Ishikawa (cell line): ENCODE results near the gene COL18A1.

Experiments
- CEBPB ChIP-seq: IDR thresholded peaks from 2 replicates; pipeline ENCODE4 v1.6.1; 2012
- EP300 ChIP-seq: IDR thresholded peaks from 2 replicates; pipeline ENCODE4 v1.6.1; 2012; ENCODE audit warnings: borderline replicate concordance
- MAX ChIP-seq: IDR thresholded peaks from 2 replicates; pipeline ENCODE4 v1.6.1; 2012
- RAD21 ChIP-seq: IDR thresholded peaks from 2 replicates; pipeline ENCODE4 v1.6.1; 2012; ENCODE audit warnings: low read depth
- TAF1 ChIP-seq: IDR thresholded peaks from 2 replicates; pipeline ENCODE4 v1.6.1; 2012; ENCODE audit warnings: low read depth, mild to moderate bottlenecking

GRCh38 chr21:45507888-45508508 lies 103.0 kb downstream of the COL18A1 start:
- TF ChIP-seq MAX (no peak), RAD21 (no peak), TAF1 (no peak), CEBPB (no peak), EP300 (no peak)
